ENCODE measurements around the gene STEAP4. TPM values are rescaled to one million over a fixed set of nuclear protein-coding genes. Genes with fewer than 3 reads are reported as not detected.
A peak's percentile ranks its signal among the peaks of the same experiment; 100 is the strongest.

Gene STEAP4
- polyA plus RNA-seq, 2 of the 4 experiments (the other 2 are of a cell fraction): not detected

GRCh38 chr7:88226886-88227516 lies 79.7 kb downstream of the STEAP4 start:
- ATAC-seq: peak; percentile 95 to 99
- ChIA-PET CTCF (interaction anchor here (0.7 to 2.7 kb wide), 4 partner anchors 9 to 41 kb away, joined by 5 to 14 read pairs (median 8); no protein-coding TSS in a partner anchor), POLR2A (interaction anchor here (0.7 to 0.8 kb wide), 2 partner anchors 24 to 230 kb away, joined by 3 to 4 read pairs; no protein-coding TSS in a partner anchor)
- Histone ChIP-seq H3K9me3 (peaks cover 10% of the 10 kb centered on the region; the same call in 2 of the 3 replicates), H3K4me3 (no peak overlapping the region; the same call in 2 of the 3 replicates), H3K4me1 (peaks cover 35% of the 10 kb centered on the region), H3K27ac (peak overlapping the region; percentile 53 to 74; a peak in 5 of 6 replicates), H3K4me2 (peak overlapping the region; percentile 71)
- 0% methylated on average over 6 of the region's 6 CpGs for WGBS (ENCODE audit: missing lambda C conversion rate)
- DNase-seq (ENCODE audit: low read depth in 1 of 2, low spot score in 1 of 2): peak; percentile 76 to 94
- FAIRE-seq: peak; percentile 98
- 0 out of 3 replicates have a peak, but pooled peaks have one; percentile 31 for TF ChIP-seq SMC3 (IDR thresholded peaks at IDR 0.05)
- no peak for TF ChIP-seq TFCP2L1 (CRISPR knock-in tag; IDR thresholded peaks at IDR 0.05)
- TF ChIP-seq ELK1 (IDR thresholded peaks at IDR 0.05; ENCODE audit: low read depth, low read length): no peak
- no peak for TF ChIP-seq PHF8 (IDR thresholded peaks at IDR 0.05; ENCODE audit: borderline replicate concordance, low read depth)
- TF ChIP-seq BHLHE40 (IDR thresholded peaks at IDR 0.05; ENCODE audit: low read depth, low read length): no peak
- no peak for TF ChIP-seq SREBF2 (IDR thresholded peaks at IDR 0.05)
- TF ChIP-seq JUN (IDR thresholded peaks at IDR 0.05): peak; percentile 93 to 99
- TF ChIP-seq BCL3 (IDR thresholded peaks at IDR 0.05): peak; percentile 97; the same call in 2 of the 3 replicates
- no peak for TF ChIP-seq HOXB5 (CRISPR knock-in tag; IDR thresholded peaks at IDR 0.05)
- TF ChIP-seq MAZ (IDR thresholded peaks at IDR 0.05; ENCODE audit: borderline replicate concordance, low read depth, low read length): no peak
- no peak for TF ChIP-seq RFX5 (IDR thresholded peaks at IDR 0.05)
- no peak for TF ChIP-seq ZNF302 (CRISPR knock-in tag; IDR thresholded peaks at IDR 0.05)
- TF ChIP-seq, protein P1, sequence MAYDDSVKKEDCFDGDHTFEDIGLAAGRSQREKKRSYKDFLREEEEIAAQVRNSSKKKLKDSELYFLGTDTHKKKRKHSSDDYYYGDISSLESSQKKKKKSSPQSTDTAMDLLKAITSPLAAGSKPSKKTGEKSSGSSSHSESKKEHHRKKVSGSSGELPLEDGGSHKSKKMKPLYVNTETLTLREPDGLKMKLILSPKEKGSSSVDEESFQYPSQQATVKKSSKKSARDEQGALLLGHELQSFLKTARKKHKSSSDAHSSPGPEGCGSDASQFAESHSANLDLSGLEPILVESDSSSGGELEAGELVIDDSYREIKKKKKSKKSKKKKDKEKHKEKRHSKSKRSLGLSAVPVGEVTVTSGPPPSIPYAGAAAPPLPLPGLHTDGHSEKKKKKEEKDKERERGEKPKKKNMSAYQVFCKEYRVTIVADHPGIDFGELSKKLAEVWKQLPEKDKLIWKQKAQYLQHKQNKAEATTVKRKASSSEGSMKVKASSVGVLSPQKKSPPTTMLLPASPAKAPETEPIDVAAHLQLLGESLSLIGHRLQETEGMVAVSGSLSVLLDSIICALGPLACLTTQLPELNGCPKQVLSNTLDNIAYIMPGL (CRISPR knock-in tag; IDR thresholded peaks at IDR 0.05; ENCODE audit: borderline replicate concordance): no peak
- no peak for TF ChIP-seq FOXS1 (CRISPR knock-in tag; IDR thresholded peaks at IDR 0.05)
- TF ChIP-seq MYC (IDR thresholded peaks at IDR 0.05; ENCODE audit: borderline replicate concordance, low read length): no peak
- TF ChIP-seq MAX (IDR thresholded peaks at IDR 0.05): peak; percentile 50; the same call in 1 of the 2 replicates
- no peak for TF ChIP-seq E2F6 (IDR thresholded peaks at IDR 0.05; ENCODE audit: borderline replicate concordance, low read depth)
- no peak for TF ChIP-seq HDAC2 (IDR thresholded peaks at IDR 0.05)
- TF ChIP-seq RARB (CRISPR knock-in tag; IDR thresholded peaks at IDR 0.05): 0 out of 2 replicates have a peak, but pooled peaks have one; percentile 70
- peak; percentile 98 for TF ChIP-seq JUNB (IDR thresholded peaks at IDR 0.05)
- TF ChIP-seq NR3C1 (IDR thresholded peaks at IDR 0.05): no peak
- TF ChIP-seq FOSL2 (IDR thresholded peaks at IDR 0.05): peak; percentile 95
- TF ChIP-seq FOSL2 (CRISPR knock-in tag; IDR thresholded peaks at IDR 0.05): peak; percentile 95
- no peak for TF ChIP-seq HOXB13 (CRISPR knock-in tag; IDR thresholded peaks at IDR 0.05; ENCODE audit: low read depth)
- no peak for TF ChIP-seq FOSB (CRISPR knock-in tag; IDR thresholded peaks at IDR 0.05)
- peak; percentile 90 for TF ChIP-seq HES2 (IDR thresholded peaks at IDR 0.05)
- TF ChIP-seq, protein P2, sequence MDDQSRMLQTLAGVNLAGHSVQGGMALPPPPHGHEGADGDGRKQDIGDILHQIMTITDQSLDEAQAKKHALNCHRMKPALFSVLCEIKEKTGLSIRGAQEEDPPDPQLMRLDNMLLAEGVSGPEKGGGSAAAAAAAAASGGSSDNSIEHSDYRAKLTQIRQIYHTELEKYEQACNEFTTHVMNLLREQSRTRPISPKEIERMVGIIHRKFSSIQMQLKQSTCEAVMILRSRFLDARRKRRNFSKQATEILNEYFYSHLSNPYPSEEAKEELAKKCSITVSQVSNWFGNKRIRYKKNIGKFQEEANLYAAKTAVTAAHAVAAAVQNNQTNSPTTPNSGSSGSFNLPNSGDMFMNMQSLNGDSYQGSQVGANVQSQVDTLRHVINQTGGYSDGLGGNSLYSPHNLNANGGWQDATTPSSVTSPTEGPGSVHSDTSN (IDR thresholded peaks at IDR 0.05): no peak; the same call in 1 of the 2 replicates
- peak; percentile 48 for TF ChIP-seq ZFP36 (IDR thresholded peaks at IDR 0.05; ENCODE audit: borderline replicate concordance, partially characterized antibody)
- TF ChIP-seq CEBPB (IDR thresholded peaks at IDR 0.05): peak; percentile 93 to 94
- TF ChIP-seq EHF (CRISPR knock-in tag; IDR thresholded peaks at IDR 0.05): no peak
- peak; percentile 83 to 85; a peak in 4 of 5 replicates for TF ChIP-seq EP300 (IDR thresholded peaks at IDR 0.05)
- TF ChIP-seq TP53 (CRISPR knock-in tag; IDR thresholded peaks at IDR 0.05): no peak
- TF ChIP-seq POLR2AphosphoS2 (conservative IDR thresholded peaks at IDR 0.05; ENCODE audit: low read length): no peak
- no peak for TF ChIP-seq CHD4 (IDR thresholded peaks at IDR 0.05; ENCODE audit: borderline replicate concordance)
- TF ChIP-seq ESRRA (IDR thresholded peaks at IDR 0.05; ENCODE audit: borderline replicate concordance, low read length): no peak

Measured in A549 (cell line).